ENCODE data around the gene CKAP4. TPM values are rescaled to one million over a fixed set of nuclear protein-coding genes. Genes with fewer than 3 reads are reported as not detected.

Gene CKAP4
- total and polyA plus RNA-seq, 4 donors: 13.1 to 28.0 (median 25.2) TPM

GRCh38 chr12:106289196-106289681 is 41.4 kb upstream of the CKAP4 start:
- H3K4me3 ChIP-seq (ENCODE audit: low read depth in 1 of 3, low read length in 3 of 3): no peak overlapping the region
- no peaks in the 10 kb centered on the region for H3K4me1 ChIP-seq (ENCODE audit: control insufficient read depth in 4 of 4, insufficient read depth in 4 of 4, low read length in 3 of 4)
- TF ChIP-seq CTCF (IDR thresholded peaks at IDR 0.05; ENCODE audit: low read depth, low read length, missing input control) (no peak), ZBTB33 (IDR thresholded peaks at IDR 0.05) (no peak), REST (IDR thresholded peaks at IDR 0.05) (no peak), JUND (IDR thresholded peaks at IDR 0.05) (no peak), TAF1 (conservative IDR thresholded peaks at IDR 0.05) (no peak), RAD21 (IDR thresholded peaks at IDR 0.05) (no peak), MAX (IDR thresholded peaks at IDR 0.05) (no peak), NR2F2 (IDR thresholded peaks at IDR 0.05) (no peak), EGR1 (IDR thresholded peaks at IDR 0.05; ENCODE audit: low read depth in 2 of 2) (no peak), HNF4G (IDR thresholded peaks at IDR 0.05) (no peak), HNF4A (conservative IDR thresholded peaks at IDR 0.05) (no peak), YY1 (IDR thresholded peaks at IDR 0.05) (no peak), SP1 (IDR thresholded peaks at IDR 0.05) (no peak), GABPA (IDR thresholded peaks at IDR 0.05 in 1 of 2, conservative IDR thresholded peaks at IDR 0.05 in 1 of 2) (no peak), FOXA2 (IDR thresholded peaks at IDR 0.05) (no peak), RXRA (IDR thresholded peaks at IDR 0.05) (no peak), ATF3 (IDR thresholded peaks at IDR 0.05) (no peak), FOXA1 (IDR thresholded peaks at IDR 0.05) (no peak)
- H3K9ac ChIP-seq (ENCODE audit: low read depth in 1 of 2, low read length in 2 of 2): no peak overlapping the region
- WGBS: 89% methylated on average over 1 of the region's 1 CpG
- H3K36me3 ChIP-seq (ENCODE audit: control insufficient read depth in 4 of 4, insufficient read depth in 3 of 4, low read depth in 1 of 4, low read length in 3 of 4): no peaks in the 10 kb centered on the region
- no peak for DNase-seq (ENCODE audit: low spot score)
- H3K9me3 ChIP-seq (ENCODE audit: control insufficient read depth in 4 of 4, low read length in 3 of 4): no peaks in the 10 kb centered on the region
- H3K27me3 ChIP-seq (ENCODE audit: control insufficient read depth in 4 of 4, insufficient read depth in 4 of 4, low read length in 3 of 4): no peaks in the 10 kb centered on the region
- H3K27ac ChIP-seq (ENCODE audit: low read depth in 1 of 2, low read length in 2 of 2): no peak overlapping the region
